Measurements from ENCODE around the gene ZG16B.

Gene ZG16B

DNA sequence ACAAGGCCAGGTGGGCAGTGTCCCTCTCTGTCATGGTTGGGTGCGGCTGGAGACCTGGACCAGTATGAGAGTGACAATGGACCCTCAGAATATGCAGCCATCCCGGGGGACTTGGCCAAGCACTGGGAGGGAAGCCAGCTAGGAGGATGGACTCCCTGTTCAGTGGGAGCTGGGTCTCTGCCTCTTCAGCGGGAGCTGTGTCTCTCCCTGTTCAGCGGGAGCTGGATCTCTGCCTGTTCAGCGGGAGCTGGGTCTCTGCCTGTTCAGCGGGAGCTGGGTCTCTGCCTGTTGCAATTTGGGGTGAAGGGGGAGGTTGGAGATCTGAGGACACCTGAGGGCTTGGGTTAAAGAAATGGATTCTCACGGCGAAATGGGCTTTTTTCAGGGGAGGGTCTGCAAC is 38.9 kb upstream of the ZG16B start (continued):
- TF ChIP-seq ZNF558 (tag by site-specific recombination; IDR thresholded peaks at IDR 0.05): no peak
- no peak for TF ChIP-seq ZNF785 (tag by site-specific recombination; IDR thresholded peaks at IDR 0.05)
- TF ChIP-seq, protein P1, sequence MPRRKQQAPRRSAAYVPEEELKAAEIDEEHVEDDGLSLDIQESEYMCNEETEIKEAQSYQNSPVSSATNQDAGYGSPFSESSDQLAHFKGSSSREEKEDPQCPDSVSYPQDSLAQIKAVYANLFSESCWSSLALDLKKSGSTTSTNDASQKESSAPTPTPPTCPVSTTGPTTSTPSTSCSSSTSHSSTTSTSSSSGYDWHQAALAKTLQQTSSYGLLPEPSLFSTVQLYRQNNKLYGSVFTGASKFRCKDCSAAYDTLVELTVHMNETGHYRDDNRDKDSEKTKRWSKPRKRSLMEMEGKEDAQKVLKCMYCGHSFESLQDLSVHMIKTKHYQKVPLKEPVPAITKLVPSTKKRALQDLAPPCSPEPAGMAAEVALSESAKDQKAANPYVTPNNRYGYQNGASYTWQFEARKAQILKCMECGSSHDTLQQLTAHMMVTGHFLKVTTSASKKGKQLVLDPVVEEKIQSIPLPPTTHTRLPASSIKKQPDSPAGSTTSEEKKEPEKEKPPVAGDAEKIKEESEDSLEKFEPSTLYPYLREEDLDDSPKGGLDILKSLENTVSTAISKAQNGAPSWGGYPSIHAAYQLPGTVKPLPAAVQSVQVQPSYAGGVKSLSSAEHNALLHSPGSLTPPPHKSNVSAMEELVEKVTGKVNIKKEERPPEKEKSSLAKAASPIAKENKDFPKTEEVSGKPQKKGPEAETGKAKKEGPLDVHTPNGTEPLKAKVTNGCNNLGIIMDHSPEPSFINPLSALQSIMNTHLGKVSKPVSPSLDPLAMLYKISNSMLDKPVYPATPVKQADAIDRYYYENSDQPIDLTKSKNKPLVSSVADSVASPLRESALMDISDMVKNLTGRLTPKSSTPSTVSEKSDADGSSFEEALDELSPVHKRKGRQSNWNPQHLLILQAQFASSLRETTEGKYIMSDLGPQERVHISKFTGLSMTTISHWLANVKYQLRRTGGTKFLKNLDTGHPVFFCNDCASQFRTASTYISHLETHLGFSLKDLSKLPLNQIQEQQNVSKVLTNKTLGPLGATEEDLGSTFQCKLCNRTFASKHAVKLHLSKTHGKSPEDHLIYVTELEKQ (tag by site-specific recombination; IDR thresholded peaks at IDR 0.05; ENCODE audit: borderline replicate concordance): no peak
- TF ChIP-seq TCF7L2 (IDR thresholded peaks at IDR 0.05; ENCODE audit: borderline replicate concordance, low read depth, low read length): no peak
- TF ChIP-seq ZNF623 (tag by site-specific recombination; IDR thresholded peaks at IDR 0.05): no peak
- TF ChIP-seq YY1 (tag by site-specific recombination; IDR thresholded peaks at IDR 0.05): no peak
- TF ChIP-seq, protein P2, sequence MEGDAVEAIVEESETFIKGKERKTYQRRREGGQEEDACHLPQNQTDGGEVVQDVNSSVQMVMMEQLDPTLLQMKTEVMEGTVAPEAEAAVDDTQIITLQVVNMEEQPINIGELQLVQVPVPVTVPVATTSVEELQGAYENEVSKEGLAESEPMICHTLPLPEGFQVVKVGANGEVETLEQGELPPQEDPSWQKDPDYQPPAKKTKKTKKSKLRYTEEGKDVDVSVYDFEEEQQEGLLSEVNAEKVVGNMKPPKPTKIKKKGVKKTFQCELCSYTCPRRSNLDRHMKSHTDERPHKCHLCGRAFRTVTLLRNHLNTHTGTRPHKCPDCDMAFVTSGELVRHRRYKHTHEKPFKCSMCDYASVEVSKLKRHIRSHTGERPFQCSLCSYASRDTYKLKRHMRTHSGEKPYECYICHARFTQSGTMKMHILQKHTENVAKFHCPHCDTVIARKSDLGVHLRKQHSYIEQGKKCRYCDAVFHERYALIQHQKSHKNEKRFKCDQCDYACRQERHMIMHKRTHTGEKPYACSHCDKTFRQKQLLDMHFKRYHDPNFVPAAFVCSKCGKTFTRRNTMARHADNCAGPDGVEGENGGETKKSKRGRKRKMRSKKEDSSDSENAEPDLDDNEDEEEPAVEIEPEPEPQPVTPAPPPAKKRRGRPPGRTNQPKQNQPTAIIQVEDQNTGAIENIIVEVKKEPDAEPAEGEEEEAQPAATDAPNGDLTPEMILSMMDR (tag by site-specific recombination; IDR thresholded peaks at IDR 0.05): no peak
- TF ChIP-seq ZNF654 (tag by site-specific recombination; IDR thresholded peaks at IDR 0.05; ENCODE audit: low read depth): no peak
- no peak for TF ChIP-seq BCL11B (tag by site-specific recombination; IDR thresholded peaks at IDR 0.05; ENCODE audit: low read depth)

DNA sequence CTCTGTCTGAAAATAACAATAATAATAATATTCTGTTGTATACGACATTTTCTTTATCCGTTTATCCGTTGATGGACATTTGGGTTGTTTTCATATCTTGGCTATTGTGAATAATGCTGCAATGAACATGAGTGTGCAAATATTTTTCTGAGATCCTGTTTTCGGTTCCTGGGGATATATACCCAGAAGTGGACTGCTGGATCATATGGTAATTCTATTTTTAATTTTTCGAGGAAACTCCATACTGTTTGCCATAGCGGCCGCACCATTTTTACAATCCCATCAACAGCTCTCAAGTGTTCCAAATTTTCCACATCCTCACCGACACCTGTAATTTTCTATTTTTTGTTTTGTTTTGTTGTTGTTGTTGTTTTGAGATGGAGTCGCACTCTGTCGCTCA is 37.2 kb upstream of the ZG16B start:
- Histone ChIP-seq H3K9me3 (ENCODE audit: control insufficient read depth, insufficient read depth, low read depth, low read length) (no peaks in the 10 kb centered on the region), H3K4me1 (ENCODE audit: control insufficient read depth, insufficient read depth, low read length) (peaks cover 8% of the 10 kb centered on the region; the same call in 1 of the 2 replicates), H3K36me3 (ENCODE audit: control insufficient read depth in 2 of 2, insufficient read depth in 1 of 2, low read length in 2 of 2) (no peaks in the 10 kb centered on the region), H3K27ac (ENCODE audit: extremely low read depth, low read depth, low read length) (no peak overlapping the region), H3K4me3 (ENCODE audit: low read depth, low read length) (no peak overlapping the region)
- CTCF ChIA-PET: no interaction called here
- POLR2A ChIA-PET: no interaction called here
- TF ChIP-seq, protein P3, sequence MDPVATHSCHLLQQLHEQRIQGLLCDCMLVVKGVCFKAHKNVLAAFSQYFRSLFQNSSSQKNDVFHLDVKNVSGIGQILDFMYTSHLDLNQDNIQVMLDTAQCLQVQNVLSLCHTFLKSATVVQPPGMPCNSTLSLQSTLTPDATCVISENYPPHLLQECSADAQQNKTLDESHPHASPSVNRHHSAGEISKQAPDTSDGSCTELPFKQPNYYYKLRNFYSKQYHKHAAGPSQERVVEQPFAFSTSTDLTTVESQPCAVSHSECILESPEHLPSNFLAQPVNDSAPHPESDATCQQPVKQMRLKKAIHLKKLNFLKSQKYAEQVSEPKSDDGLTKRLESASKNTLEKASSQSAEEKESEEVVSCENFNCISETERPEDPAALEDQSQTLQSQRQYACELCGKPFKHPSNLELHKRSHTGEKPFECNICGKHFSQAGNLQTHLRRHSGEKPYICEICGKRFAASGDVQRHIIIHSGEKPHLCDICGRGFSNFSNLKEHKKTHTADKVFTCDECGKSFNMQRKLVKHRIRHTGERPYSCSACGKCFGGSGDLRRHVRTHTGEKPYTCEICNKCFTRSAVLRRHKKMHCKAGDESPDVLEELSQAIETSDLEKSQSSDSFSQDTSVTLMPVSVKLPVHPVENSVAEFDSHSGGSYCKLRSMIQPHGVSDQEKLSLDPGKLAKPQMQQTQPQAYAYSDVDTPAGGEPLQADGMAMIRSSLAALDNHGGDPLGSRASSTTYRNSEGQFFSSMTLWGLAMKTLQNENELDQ (tag by site-specific recombination; IDR thresholded peaks at IDR 0.05; ENCODE audit: low read depth): no peak
- TF ChIP-seq ZNF76 (tag by site-specific recombination; IDR thresholded peaks at IDR 0.05; ENCODE audit: borderline replicate concordance, low read depth): no peak
- TF ChIP-seq ZNF660 (tag by site-specific recombination; IDR thresholded peaks at IDR 0.05): no peak
- TF ChIP-seq ZNF223 (tag by site-specific recombination; IDR thresholded peaks at IDR 0.05): no peak
- TF ChIP-seq, protein P4, sequence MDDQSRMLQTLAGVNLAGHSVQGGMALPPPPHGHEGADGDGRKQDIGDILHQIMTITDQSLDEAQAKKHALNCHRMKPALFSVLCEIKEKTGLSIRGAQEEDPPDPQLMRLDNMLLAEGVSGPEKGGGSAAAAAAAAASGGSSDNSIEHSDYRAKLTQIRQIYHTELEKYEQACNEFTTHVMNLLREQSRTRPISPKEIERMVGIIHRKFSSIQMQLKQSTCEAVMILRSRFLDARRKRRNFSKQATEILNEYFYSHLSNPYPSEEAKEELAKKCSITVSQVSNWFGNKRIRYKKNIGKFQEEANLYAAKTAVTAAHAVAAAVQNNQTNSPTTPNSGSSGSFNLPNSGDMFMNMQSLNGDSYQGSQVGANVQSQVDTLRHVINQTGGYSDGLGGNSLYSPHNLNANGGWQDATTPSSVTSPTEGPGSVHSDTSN (CRISPR knock-in tag; IDR thresholded peaks at IDR 0.05): no peak
- no peak for TF ChIP-seq ZNF623 (tag by site-specific recombination; IDR thresholded peaks at IDR 0.05)
- no peak for TF ChIP-seq IKZF3 (tag by site-specific recombination; IDR thresholded peaks at IDR 0.05)
- TF ChIP-seq YY1 (tag by site-specific recombination; IDR thresholded peaks at IDR 0.05): no peak
- TF ChIP-seq ZNF214 (tag by site-specific recombination; IDR thresholded peaks at IDR 0.05; ENCODE audit: borderline replicate concordance): no peak
- TF ChIP-seq ZNF132 (tag by site-specific recombination; IDR thresholded peaks at IDR 0.05; ENCODE audit: borderline replicate concordance): no peak
- no peak for TF ChIP-seq ZNF146 (tag by site-specific recombination; IDR thresholded peaks at IDR 0.05)
- no peak for TF ChIP-seq ZNF621 (tag by site-specific recombination; IDR thresholded peaks at IDR 0.05)
- TF ChIP-seq, protein P5, sequence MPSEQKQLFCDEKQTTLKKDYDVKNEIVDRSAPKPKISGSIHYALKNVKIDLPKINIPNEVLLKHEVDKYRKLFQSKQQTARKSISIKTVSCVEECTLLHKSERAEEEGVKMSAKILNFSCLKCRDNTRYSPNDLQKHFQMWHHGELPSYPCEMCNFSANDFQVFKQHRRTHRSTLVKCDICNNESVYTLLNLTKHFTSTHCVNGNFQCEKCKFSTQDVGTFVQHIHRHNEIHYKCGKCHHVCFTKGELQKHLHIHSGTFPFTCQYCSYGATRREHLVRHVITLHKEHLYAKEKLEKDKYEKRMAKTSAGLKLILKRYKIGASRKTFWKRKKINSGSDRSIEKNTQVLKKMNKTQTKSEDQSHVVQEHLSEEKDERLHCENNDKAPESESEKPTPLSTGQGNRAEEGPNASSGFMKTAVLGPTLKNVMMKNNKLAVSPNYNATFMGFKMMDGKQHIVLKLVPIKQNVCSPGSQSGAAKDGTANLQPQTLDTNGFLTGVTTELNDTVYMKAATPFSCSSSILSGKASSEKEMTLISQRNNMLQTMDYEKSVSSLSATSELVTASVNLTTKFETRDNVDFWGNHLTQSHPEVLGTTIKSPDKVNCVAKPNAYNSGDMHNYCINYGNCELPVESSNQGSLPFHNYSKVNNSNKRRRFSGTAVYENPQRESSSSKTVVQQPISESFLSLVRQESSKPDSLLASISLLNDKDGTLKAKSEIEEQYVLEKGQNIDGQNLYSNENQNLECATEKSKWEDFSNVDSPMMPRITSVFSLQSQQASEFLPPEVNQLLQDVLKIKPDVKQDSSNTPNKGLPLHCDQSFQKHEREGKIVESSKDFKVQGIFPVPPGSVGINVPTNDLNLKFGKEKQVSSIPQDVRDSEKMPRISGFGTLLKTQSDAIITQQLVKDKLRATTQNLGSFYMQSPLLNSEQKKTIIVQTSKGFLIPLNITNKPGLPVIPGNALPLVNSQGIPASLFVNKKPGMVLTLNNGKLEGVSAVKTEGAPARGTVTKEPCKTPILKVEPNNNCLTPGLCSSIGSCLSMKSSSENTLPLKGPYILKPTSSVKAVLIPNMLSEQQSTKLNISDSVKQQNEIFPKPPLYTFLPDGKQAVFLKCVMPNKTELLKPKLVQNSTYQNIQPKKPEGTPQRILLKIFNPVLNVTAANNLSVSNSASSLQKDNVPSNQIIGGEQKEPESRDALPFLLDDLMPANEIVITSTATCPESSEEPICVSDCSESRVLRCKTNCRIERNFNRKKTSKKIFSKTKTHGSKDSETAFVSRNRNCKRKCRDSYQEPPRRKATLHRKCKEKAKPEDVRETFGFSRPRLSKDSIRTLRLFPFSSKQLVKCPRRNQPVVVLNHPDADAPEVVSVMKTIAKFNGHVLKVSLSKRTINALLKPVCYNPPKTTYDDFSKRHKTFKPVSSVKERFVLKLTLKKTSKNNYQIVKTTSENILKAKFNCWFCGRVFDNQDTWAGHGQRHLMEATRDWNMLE (tag by site-specific recombination; conservative IDR thresholded peaks at IDR 0.05; ENCODE audit: low read depth): no peak
